ENCODE data around the gene SRP72. TPM values are rescaled to one million over a fixed set of nuclear protein-coding genes. Genes with fewer than 3 reads are reported as not detected.
A peak's percentile ranks its signal among the peaks of the same experiment; 100 is the strongest.

SRP72 gene
- total RNA-seq, 1 experiment from 2014 or later: 138 TPM

- TF ChIP-seq, protein P1, sequence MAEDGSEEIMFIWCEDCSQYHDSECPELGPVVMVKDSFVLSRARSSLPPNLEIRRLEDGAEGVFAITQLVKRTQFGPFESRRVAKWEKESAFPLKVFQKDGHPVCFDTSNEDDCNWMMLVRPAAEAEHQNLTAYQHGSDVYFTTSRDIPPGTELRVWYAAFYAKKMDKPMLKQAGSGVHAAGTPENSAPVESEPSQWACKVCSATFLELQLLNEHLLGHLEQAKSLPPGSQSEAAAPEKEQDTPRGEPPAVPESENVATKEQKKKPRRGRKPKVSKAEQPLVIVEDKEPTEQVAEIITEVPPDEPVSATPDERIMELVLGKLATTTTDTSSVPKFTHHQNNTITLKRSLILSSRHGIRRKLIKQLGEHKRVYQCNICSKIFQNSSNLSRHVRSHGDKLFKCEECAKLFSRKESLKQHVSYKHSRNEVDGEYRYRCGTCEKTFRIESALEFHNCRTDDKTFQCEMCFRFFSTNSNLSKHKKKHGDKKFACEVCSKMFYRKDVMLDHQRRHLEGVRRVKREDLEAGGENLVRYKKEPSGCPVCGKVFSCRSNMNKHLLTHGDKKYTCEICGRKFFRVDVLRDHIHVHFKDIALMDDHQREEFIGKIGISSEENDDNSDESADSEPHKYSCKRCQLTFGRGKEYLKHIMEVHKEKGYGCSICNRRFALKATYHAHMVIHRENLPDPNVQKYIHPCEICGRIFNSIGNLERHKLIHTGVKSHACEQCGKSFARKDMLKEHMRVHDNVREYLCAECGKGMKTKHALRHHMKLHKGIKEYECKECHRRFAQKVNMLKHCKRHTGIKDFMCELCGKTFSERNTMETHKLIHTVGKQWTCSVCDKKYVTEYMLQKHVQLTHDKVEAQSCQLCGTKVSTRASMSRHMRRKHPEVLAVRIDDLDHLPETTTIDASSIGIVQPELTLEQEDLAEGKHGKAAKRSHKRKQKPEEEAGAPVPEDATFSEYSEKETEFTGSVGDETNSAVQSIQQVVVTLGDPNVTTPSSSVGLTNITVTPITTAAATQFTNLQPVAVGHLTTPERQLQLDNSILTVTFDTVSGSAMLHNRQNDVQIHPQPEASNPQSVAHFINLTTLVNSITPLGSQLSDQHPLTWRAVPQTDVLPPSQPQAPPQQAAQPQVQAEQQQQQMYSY (CRISPR knock-in tag; IDR thresholded peaks at IDR 0.05): no peak
- TF ChIP-seq NFE2L1 (CRISPR knock-in tag; IDR thresholded peaks at IDR 0.05) (0 out of 2 replicates have a peak, but pooled peaks have one; percentile 27), ZNF423 (CRISPR knock-in tag; IDR thresholded peaks at IDR 0.05) (no peak), NFYB (CRISPR knock-in tag; conservative IDR thresholded peaks at IDR 0.05; ENCODE audit: low read depth) (no peak), SMAD3 (CRISPR knock-in tag; IDR thresholded peaks at IDR 0.05; ENCODE audit: borderline replicate concordance) (no peak), NR1H2 (CRISPR knock-in tag; IDR thresholded peaks at IDR 0.05) (no peak), NR2C2 (CRISPR knock-in tag; IDR thresholded peaks at IDR 0.05) (no peak)
- TF ChIP-seq, protein P2, sequence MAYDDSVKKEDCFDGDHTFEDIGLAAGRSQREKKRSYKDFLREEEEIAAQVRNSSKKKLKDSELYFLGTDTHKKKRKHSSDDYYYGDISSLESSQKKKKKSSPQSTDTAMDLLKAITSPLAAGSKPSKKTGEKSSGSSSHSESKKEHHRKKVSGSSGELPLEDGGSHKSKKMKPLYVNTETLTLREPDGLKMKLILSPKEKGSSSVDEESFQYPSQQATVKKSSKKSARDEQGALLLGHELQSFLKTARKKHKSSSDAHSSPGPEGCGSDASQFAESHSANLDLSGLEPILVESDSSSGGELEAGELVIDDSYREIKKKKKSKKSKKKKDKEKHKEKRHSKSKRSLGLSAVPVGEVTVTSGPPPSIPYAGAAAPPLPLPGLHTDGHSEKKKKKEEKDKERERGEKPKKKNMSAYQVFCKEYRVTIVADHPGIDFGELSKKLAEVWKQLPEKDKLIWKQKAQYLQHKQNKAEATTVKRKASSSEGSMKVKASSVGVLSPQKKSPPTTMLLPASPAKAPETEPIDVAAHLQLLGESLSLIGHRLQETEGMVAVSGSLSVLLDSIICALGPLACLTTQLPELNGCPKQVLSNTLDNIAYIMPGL (CRISPR knock-in tag; IDR thresholded peaks at IDR 0.05): peak; percentile 58; the same call in 1 of the 2 replicates
- TF ChIP-seq, protein P3, sequence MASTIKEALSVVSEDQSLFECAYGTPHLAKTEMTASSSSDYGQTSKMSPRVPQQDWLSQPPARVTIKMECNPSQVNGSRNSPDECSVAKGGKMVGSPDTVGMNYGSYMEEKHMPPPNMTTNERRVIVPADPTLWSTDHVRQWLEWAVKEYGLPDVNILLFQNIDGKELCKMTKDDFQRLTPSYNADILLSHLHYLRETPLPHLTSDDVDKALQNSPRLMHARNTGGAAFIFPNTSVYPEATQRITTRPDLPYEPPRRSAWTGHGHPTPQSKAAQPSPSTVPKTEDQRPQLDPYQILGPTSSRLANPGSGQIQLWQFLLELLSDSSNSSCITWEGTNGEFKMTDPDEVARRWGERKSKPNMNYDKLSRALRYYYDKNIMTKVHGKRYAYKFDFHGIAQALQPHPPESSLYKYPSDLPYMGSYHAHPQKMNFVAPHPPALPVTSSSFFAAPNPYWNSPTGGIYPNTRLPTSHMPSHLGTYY (CRISPR knock-in tag; IDR thresholded peaks at IDR 0.05): no peak
- TF ChIP-seq, protein P4, sequence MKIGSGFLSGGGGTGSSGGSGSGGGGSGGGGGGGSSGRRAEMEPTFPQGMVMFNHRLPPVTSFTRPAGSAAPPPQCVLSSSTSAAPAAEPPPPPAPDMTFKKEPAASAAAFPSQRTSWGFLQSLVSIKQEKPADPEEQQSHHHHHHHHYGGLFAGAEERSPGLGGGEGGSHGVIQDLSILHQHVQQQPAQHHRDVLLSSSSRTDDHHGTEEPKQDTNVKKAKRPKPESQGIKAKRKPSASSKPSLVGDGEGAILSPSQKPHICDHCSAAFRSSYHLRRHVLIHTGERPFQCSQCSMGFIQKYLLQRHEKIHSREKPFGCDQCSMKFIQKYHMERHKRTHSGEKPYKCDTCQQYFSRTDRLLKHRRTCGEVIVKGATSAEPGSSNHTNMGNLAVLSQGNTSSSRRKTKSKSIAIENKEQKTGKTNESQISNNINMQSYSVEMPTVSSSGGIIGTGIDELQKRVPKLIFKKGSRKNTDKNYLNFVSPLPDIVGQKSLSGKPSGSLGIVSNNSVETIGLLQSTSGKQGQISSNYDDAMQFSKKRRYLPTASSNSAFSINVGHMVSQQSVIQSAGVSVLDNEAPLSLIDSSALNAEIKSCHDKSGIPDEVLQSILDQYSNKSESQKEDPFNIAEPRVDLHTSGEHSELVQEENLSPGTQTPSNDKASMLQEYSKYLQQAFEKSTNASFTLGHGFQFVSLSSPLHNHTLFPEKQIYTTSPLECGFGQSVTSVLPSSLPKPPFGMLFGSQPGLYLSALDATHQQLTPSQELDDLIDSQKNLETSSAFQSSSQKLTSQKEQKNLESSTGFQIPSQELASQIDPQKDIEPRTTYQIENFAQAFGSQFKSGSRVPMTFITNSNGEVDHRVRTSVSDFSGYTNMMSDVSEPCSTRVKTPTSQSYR (CRISPR knock-in tag; IDR thresholded peaks at IDR 0.05): no peak
These were observed 77.2 kb downstream of the SRP72 start (continued) for GRCh38 chr4:56544573-56545131.

DNA sequence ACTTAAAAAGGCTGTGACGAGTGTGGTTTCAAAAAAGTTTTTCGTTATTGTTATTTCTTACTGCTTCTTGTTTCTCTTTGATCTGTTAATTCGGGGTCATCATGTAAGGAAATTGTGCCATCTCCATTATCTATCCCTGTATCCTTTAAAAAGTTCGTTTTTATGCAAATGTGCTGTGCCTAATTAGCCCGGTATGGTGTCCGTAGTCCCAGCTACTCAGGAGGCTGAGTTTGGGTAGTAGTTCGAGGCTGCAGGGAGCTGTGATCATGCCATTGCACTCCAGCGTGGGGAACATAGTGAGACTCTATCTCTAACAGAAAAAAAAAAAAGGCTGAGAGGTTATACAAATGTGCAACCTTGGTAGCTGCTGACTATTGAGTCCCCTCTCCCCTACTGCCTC, 83.2 kb downstream of the SRP72 start:
- H3K4me1 Mint-ChIP-seq: peaks cover 3% of the 10 kb centered on the region
- no peak overlapping the region for H3K4me3 Mint-ChIP-seq
- no peak for TF ChIP-seq ETV6 (CRISPR knock-in tag; IDR thresholded peaks at IDR 0.05)
- TF ChIP-seq EMX1 (CRISPR knock-in tag; IDR thresholded peaks at IDR 0.05): no peak
- no peak for TF ChIP-seq TEAD1 (CRISPR knock-in tag; IDR thresholded peaks at IDR 0.05)
- no peak for TF ChIP-seq ZNF219 (CRISPR knock-in tag; IDR thresholded peaks at IDR 0.05; ENCODE audit: borderline replicate concordance)
- TF ChIP-seq ZNF671 (CRISPR knock-in tag; IDR thresholded peaks at IDR 0.05): no peak
- TF ChIP-seq, protein P5, sequence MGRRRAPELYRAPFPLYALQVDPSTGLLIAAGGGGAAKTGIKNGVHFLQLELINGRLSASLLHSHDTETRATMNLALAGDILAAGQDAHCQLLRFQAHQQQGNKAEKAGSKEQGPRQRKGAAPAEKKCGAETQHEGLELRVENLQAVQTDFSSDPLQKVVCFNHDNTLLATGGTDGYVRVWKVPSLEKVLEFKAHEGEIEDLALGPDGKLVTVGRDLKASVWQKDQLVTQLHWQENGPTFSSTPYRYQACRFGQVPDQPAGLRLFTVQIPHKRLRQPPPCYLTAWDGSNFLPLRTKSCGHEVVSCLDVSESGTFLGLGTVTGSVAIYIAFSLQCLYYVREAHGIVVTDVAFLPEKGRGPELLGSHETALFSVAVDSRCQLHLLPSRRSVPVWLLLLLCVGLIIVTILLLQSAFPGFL (CRISPR knock-in tag; IDR thresholded peaks at IDR 0.05; ENCODE audit: borderline replicate concordance): no peak
- no peak for TF ChIP-seq USF2 (CRISPR knock-in tag; IDR thresholded peaks at IDR 0.05)
- no peak for TF ChIP-seq ZNF396 (CRISPR knock-in tag; IDR thresholded peaks at IDR 0.05; ENCODE audit: borderline replicate concordance)
- TF ChIP-seq MYBL2 (CRISPR knock-in tag; IDR thresholded peaks at IDR 0.05): no peak
- H3K36me3 Mint-ChIP-seq: no peaks in the 10 kb centered on the region
- DNase-seq (ENCODE audit: low spot score) (no peak), ATAC-seq (no peak)
- peaks cover 23% of the 10 kb centered on the region for H3K27me3 Mint-ChIP-seq (ENCODE audit: low read depth)
- CTCF ChIA-PET: no interaction called here
- POLR2A ChIA-PET: interaction anchor here (0.6 kb wide), 1 partner anchor 164 kb away, joined by 7 read pairs; no protein-coding TSS in a partner anchor
- H3K27ac Mint-ChIP-seq: no peak overlapping the region
- no peaks in the 10 kb centered on the region; the same call in 1 of the 2 replicates for H3K9me3 Mint-ChIP-seq

Data from WTC11 (cell line).